Colonic mucosa (tissue), 4 donors: Measurements from ENCODE around the gene ZNF407. TPM values are rescaled to one million over a fixed set of nuclear protein-coding genes. Genes with fewer than 3 reads are reported as not detected.

Experiments used
- DNase-seq: peaks from one replicate; pipeline ENCODE4 v3.0.0-alpha.2; 2020
- H3K27ac ChIP-seq: fragments of 200-600 bp; one replicate; pipeline ENCODE4 v1.8.0; 2021
- H3K27me3 ChIP-seq: fragments of 200-600 bp; one replicate; pipeline ENCODE4 v1.8.0; 2021
- H3K36me3 ChIP-seq: fragments of 200-600 bp; one replicate; pipeline ENCODE4 v1.8.0; 2021
- H3K4me1 ChIP-seq: fragments of 200-600 bp; one replicate; pipeline ENCODE4 v1.8.0; 2021; ENCODE audit warnings: mild to moderate bottlenecking
- H3K4me3 ChIP-seq: fragments of 200-600 bp; one replicate; pipeline ENCODE4 v1.8.0; 2021
- H3K9ac ChIP-seq, 2 donors: one replicate each; pipeline ENCODE4 v1.7.0; 2013; ENCODE audit warnings: control low read depth in 2 of 2, low read depth in 2 of 2, low read length in 2 of 2
- H3K9me3 ChIP-seq: fragments of 200-600 bp; one replicate; pipeline ENCODE4 v1.8.0; 2021
- intact Hi-C: fragments of 100-400 bp; cut with DNase I; formaldehyde crosslinking; loops from one replicate; pipeline ENCODE4 v1.14.1; 2022
- total RNA-seq, 2 donors: library from RNA; stranded (reverse); fragmentation: NEBNext Ultra II Directional in 1 of 2; extraction: Animal tissue kit (Norgen Biotek cat#: 25700) in 1 of 2; gene quantifications; one replicate each; pipeline ENCODE4 v1.2.1, GENCODE V29; 2021
- TF ChIP-seq, protein P1 (sequence below): fragments of 200-600 bp; IDR thresholded peaks from one replicate; pipeline ENCODE4 v1.8.0; 2022; ENCODE audit warnings: antibody characterized with exemption, mild to moderate bottlenecking
- donor health status: healthy.
- donor health status: DM: no; HTN: no; CAD: no.
- donor health status: DM: no; HTN: no; CAD: no.

Gene ZNF407
- total RNA-seq, 2 donors from 2014 or later = 8.1 to 13.1 TPM

GRCh38 chr18:75066936-75067335 lies 469.3 kb downstream of the ZNF407 start:
- H3K9ac ChIP-seq = no peak overlapping the region
- H3K9me3 ChIP-seq = no peaks in the 10 kb centered on the region
- H3K36me3 ChIP-seq = no peaks in the 10 kb centered on the region
- no peaks in the 10 kb centered on the region for H3K4me1 ChIP-seq
- TF ChIP-seq, protein P1, sequence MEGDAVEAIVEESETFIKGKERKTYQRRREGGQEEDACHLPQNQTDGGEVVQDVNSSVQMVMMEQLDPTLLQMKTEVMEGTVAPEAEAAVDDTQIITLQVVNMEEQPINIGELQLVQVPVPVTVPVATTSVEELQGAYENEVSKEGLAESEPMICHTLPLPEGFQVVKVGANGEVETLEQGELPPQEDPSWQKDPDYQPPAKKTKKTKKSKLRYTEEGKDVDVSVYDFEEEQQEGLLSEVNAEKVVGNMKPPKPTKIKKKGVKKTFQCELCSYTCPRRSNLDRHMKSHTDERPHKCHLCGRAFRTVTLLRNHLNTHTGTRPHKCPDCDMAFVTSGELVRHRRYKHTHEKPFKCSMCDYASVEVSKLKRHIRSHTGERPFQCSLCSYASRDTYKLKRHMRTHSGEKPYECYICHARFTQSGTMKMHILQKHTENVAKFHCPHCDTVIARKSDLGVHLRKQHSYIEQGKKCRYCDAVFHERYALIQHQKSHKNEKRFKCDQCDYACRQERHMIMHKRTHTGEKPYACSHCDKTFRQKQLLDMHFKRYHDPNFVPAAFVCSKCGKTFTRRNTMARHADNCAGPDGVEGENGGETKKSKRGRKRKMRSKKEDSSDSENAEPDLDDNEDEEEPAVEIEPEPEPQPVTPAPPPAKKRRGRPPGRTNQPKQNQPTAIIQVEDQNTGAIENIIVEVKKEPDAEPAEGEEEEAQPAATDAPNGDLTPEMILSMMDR = no peak
- no peak for DNase-seq
- intact Hi-C loops = no loop called here
- H3K27me3 ChIP-seq = no peaks in the 10 kb centered on the region
- no peak overlapping the region for H3K27ac ChIP-seq
- H3K4me3 ChIP-seq = no peak overlapping the region

GRCh38 chr18:75067996-75068645 lies 470.5 kb downstream of the ZNF407 start:
- TF ChIP-seq, protein P1 = no peak

DNA sequence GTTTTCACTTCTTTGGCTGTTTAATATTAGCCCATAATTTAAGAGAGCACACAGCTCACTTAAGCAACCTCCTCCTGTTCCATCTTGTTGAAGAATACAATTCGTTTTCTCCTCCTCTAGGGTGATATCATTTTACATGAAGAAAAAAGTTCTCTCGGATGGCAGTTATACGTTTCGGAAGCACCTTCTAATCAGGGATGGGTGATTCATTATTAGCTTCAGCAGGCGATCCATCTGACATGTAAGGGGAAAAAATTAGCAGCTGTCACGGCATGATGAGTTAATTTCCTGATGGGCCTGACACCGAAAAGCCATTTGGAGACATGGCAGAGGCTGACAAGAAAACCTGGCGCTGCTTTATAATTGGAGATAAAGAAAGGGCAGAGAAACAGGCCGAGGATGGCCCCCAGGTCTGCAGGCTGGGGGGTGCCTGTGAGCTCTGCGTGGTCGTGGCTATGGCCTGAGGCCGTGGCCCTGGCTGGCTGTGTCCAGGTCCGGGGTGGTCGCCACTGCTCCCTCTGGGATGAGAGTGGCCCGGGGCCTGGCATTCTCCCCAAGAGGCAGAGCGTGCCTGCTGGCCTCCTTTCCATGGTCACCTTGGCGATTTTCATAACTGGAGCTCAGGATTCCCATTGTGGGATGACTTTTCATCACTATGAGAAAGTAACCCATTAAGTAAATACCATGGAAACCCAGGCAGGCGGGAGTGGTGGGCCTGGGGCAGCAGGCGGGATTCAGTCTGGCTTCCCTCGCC lies 471.2 kb downstream of the ZNF407 start:
- Histone ChIP-seq H3K4me1 (no peaks in the 10 kb centered on the region), H3K36me3 (no peaks in the 10 kb centered on the region), H3K9me3 (no peaks in the 10 kb centered on the region), H3K27me3 (no peaks in the 10 kb centered on the region), H3K27ac (no peak overlapping the region), H3K4me3 (no peak overlapping the region), H3K9ac (no peak overlapping the region)
- no peak for DNase-seq
- TF ChIP-seq, protein P1 = no peak
- intact Hi-C loops = no loop called here

More at GRCh38 chr18:75067996-75068645, 470.5 kb downstream of the ZNF407 start:
- Histone ChIP-seq H3K4me3 (no peak overlapping the region), H3K36me3 (no peaks in the 10 kb centered on the region), H3K27me3 (no peaks in the 10 kb centered on the region), H3K9ac (no peak overlapping the region), H3K4me1 (no peaks in the 10 kb centered on the region), H3K27ac (no peak overlapping the region), H3K9me3 (no peaks in the 10 kb centered on the region)
- intact Hi-C loops = no loop called here
- no peak for DNase-seq

DNA sequence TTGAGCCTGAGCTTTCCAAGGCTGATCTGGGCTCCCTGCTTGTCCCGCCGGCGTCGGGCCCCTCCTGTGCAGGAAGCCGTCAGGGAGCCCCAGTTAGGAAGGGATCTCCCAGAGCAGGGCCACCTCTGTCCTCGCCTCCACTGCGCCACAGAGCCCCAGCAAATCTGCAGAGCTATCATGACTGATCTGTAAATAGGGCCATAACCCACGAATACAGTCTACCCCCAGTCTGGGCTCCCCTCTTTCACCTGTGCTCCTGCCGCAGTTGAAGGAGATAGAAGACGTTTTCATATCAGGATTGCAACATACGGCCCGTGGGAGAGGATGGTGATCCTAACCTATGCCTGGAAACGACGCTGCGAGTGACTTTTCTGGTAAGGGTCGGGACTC lies 472.6 kb downstream of the ZNF407 start:
- Histone ChIP-seq H3K4me3 (no peak overlapping the region), H3K9ac (no peak overlapping the region), H3K9me3 (no peaks in the 10 kb centered on the region), H3K27ac (peak overlapping the region; percentile 37), H3K36me3 (no peaks in the 10 kb centered on the region), H3K27me3 (no peaks in the 10 kb centered on the region), H3K4me1 (no peaks in the 10 kb centered on the region)
- DNase-seq = no peak
- intact Hi-C loops = no loop called here
- TF ChIP-seq, protein P1 = no peak

DNA sequence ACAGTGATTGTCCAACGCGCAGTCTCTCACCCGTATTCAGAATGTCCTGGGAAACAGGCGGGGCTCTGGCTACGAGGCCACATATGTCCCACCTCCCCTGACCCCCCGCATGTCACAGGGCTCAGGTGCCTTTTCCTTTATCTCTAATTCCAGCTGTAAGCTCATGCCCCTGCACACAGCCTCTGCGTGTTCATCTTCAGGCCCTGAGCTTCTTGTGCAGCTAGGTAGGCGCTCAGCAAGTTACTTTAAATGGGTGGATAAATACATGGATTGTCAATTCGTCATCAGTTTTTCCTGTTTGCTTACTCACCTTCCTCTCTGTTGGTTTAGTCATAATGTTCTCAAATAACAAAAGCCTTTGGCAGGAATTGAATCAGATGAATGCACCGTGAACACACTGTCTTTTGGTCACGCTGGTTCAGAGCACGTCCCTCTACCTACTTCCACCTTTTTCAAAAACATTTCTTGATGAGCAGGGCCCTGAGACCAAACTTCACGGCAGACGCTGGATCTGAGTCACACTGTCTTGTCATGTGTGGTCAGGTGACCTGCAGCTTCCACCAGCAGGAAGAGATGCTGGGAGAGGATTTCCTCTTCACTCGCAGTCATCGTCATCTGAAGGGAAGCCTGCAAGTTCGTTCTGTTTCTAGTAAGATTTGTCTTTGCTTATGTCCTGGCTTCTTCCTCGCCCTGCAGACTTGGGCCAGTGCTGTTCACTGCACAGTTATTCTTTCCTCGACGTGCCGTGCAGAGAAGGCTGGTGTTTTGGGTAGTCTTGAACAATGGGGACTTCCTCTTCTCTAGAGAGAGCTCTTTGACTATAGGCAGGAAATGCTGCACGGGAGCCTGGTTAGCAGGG lies 473.2 kb downstream of the ZNF407 start:
- intact Hi-C loops = no loop called here
- H3K9ac ChIP-seq = no peak overlapping the region

More for the DNA sequence above, 473.2 kb downstream of the ZNF407 start:
- TF ChIP-seq, protein P1 = no peak
- H3K36me3 ChIP-seq = no peaks in the 10 kb centered on the region
- no peaks in the 10 kb centered on the region for H3K27me3 ChIP-seq
- peak overlapping the region; percentile 37 for H3K27ac ChIP-seq
- no peak overlapping the region for H3K4me3 ChIP-seq
- H3K9me3 ChIP-seq = no peaks in the 10 kb centered on the region
- no peaks in the 10 kb centered on the region for H3K4me1 ChIP-seq
- DNase-seq = peak; percentile 39
